B cell (primary cell): ENCODE results near the gene DTX3L. TPM values are rescaled to one million over a fixed set of nuclear protein-coding genes. Genes with fewer than 3 reads are reported as not detected.

Experiments
- ATAC-seq: fragments of 200-7000 bp; cut with Tn5 transposase; one replicate; pipeline ENCODE4 v1.10.0; 2021; ENCODE audit warnings: low read depth, mild to moderate bottlenecking, moderate number of reproducible peaks, moderate library complexity
- CTCF ChIA-PET: fragments of 350-600 bp; sonication (Branson Sonifier 250); formaldehyde crosslinking; loops from one replicate; lab custom pipeline; 2021; ENCODE audit warnings: antibody characterized with exemption, inconsistent platforms; lab: Charles Lee
- POLR2A ChIA-PET: fragments of 350-600 bp; sonication (Branson Sonifier 250); formaldehyde crosslinking; loops from one replicate; lab custom pipeline; 2021; ENCODE audit warnings: antibody characterized with exemption; lab: Charles Lee
- DNase-seq: peaks from one replicate; pipeline ENCODE4 v3.0.0; 2013
- H2AFZ ChIP-seq: 2 replicates; pipeline ENCODE4 v1.6.1; 2012; ENCODE audit warnings: mild to moderate bottlenecking, low read depth, low read length; ENCODE audit not compliant: insufficient read depth, poor library complexity, severe bottlenecking
- H3K27ac ChIP-seq, 2 donors: 1 replicate in 1 of 2; 2 replicates in 1 of 2; pipeline ENCODE4 v1.5.1; 2012 to 2013; ENCODE audit warnings: low read length in 2 of 2, mild to moderate bottlenecking in 2 of 2, moderate library complexity in 1 of 2
- H3K27me3 ChIP-seq, 4 experiments: fragments of 200-600 bp in 1 of 4; sonication (generic) in 1 of 4; replicated peaks in 1 of 4; 1 replicate in 2 of 4; 2 replicates in 2 of 4; pipeline versions ENCODE4 v1.6.1 to v1.7.0; 2013 to 2016; ENCODE audit warnings: low read length in 3 of 4, mild to moderate bottlenecking in 2 of 4, mixed read lengths in 1 of 4, moderate library complexity in 1 of 4; ENCODE audit not compliant: insufficient read depth in 4 of 4, control insufficient read depth in 3 of 4; ENCODE audit errors: control extremely low read depth in 1 of 4
- H3K36me3 ChIP-seq, 2 experiments: replicated peaks in 1 of 2; 1 replicate in 1 of 2; 2 replicates in 1 of 2; pipeline versions ENCODE4 v1.6.1 to v1.7.1; 2013; ENCODE audit warnings: low read length in 1 of 2; ENCODE audit not compliant: insufficient read depth in 2 of 2, control insufficient read depth in 1 of 2; ENCODE audit errors: control extremely low read depth in 1 of 2, extremely low read depth in 1 of 2
- H3K4me1 ChIP-seq, 2 donors: fragments of 200-600 bp in 1 of 2; sonication (generic) in 1 of 2; 1 replicate in 1 of 2; 2 replicates in 1 of 2; pipeline versions ENCODE4 v1.5.1 to v1.6.1; 2013 to 2017; ENCODE audit warnings: low read length in 2 of 2; ENCODE audit not compliant: control insufficient read depth in 2 of 2, insufficient read depth in 2 of 2
- H3K4me2 ChIP-seq: replicated peaks from 2 replicates; pipeline ENCODE3; 2012; ENCODE audit warnings: mild to moderate bottlenecking, low read depth, low read length; ENCODE audit not compliant: poor library complexity, severe bottlenecking
- H3K4me3 ChIP-seq, 5 experiments: fragments of 200-600 bp in 1 of 5; sonication (generic) in 1 of 5; 1 replicate in 3 of 5; 2 replicates in 2 of 5; pipeline versions ENCODE4 v1.5.1 to v1.7.0; 2011 to 2016; ENCODE audit warnings: low read length in 4 of 5, mild to moderate bottlenecking in 4 of 5, low read depth in 2 of 5, control low read depth in 1 of 5, moderate library complexity in 1 of 5; ENCODE audit not compliant: insufficient read depth in 1 of 5; ENCODE audit errors: control extremely low read depth in 1 of 5, extremely low read depth in 1 of 5
- H3K79me2 ChIP-seq: fragments of 200-600 bp; sonication (generic); one replicate; pipeline ENCODE4 v1.6.0; 2016; ENCODE audit warnings: low read length; ENCODE audit not compliant: control insufficient read depth, insufficient read depth
- H3K9ac ChIP-seq: fragments of 200-600 bp; sonication (generic); 2 replicates; pipeline ENCODE4 v1.6.1; 2017; ENCODE audit warnings: mild to moderate bottlenecking, low read length, moderate library complexity
- H3K9me3 ChIP-seq, 3 donors: one replicate each; pipeline versions ENCODE4 v1.6.1 to v1.7.1; 2013; ENCODE audit warnings: low read length in 2 of 3; ENCODE audit not compliant: control insufficient read depth in 2 of 3, insufficient read depth in 1 of 3; ENCODE audit errors: control extremely low read depth in 1 of 3
- H4K20me1 ChIP-seq: 2 replicates; pipeline ENCODE4 v1.6.0; 2012; ENCODE audit warnings: mild to moderate bottlenecking, low read length; ENCODE audit not compliant: insufficient read depth, control insufficient read depth, poor library complexity, severe bottlenecking
- H3K27ac Mint-ChIP-seq: one replicate; pipeline ENCODE4 v1.8.0; 2021; ENCODE audit warnings: mixed read lengths
- H3K27me3 Mint-ChIP-seq: one replicate; pipeline ENCODE4 v1.8.0; 2021; ENCODE audit warnings: mixed read lengths
- H3K4me1 Mint-ChIP-seq: one replicate; pipeline ENCODE4 v1.8.0; 2021; ENCODE audit warnings: mixed read lengths
- H3K4me3 Mint-ChIP-seq: one replicate; pipeline ENCODE4 v1.8.0; 2021; ENCODE audit warnings: mixed read lengths
- H3K9me3 Mint-ChIP-seq: one replicate; pipeline ENCODE4 v1.8.0; 2022; ENCODE audit warnings: mixed read lengths; ENCODE audit not compliant: insufficient read depth
- CTCF ChIP-seq: fragments of 200-600 bp; IDR thresholded peaks from one replicate; pipeline ENCODE4 v1.8.0; 2022; ENCODE audit warnings: antibody characterized with exemption, mild to moderate bottlenecking
- EZH2 ChIP-seq: IDR thresholded peaks from 2 replicates; pipeline ENCODE4 v1.6.1; 2012; ENCODE audit warnings: borderline replicate concordance, low read depth, mild to moderate bottlenecking, moderate library complexity, low read length; ENCODE audit not compliant: insufficient read depth, poor library complexity, severe bottlenecking
- WGBS: methylation state at CpG from one replicate; pipeline ENCODE4 v1.1.5; 2013; ENCODE audit warnings: missing lambda C conversion rate; ENCODE audit not compliant: insufficient coverage; 5-methylcytosine and 5-hydroxymethylcytosine counted together
- intact Hi-C: fragments of 100-400 bp; cut with micrococcal nuclease; formaldehyde crosslinking; loops from one replicate; pipeline ENCODE4 v1.10.0; 2022
- polyA plus RNA-seq: library from polyadenylated mRNA; depleted of rRNA; stranded (reverse); fragments of >200 nt; gene quantifications from 2 replicates; pipeline ENCODE4 v1.2.3, GENCODE V29; 2012
- total RNA-seq, 2 donors: library from RNA; stranded (reverse); fragments of 120-200 nt in 1 of 2; gene quantifications; 1 replicate in 1 of 2; 2 replicates in 1 of 2; pipeline versions ENCODE4 v1.2.3 to v1.2.4, GENCODE V29; 2013 to 2022

DTX3L gene
- total and polyA plus RNA-seq, 2 donors (not counting 1 experiment from before 2014, with no cell fraction given) = 8.1 to 41.1 TPM

- Mint-ChIP-seq H3K4me3 (peak overlapping the region; percentile 10), H3K27ac (peak overlapping the region; percentile 27), H3K9me3 (peaks cover 1% of the 10 kb centered on the region), H3K4me1 (peaks cover 63% of the 10 kb centered on the region), H3K27me3 (no peaks in the 10 kb centered on the region)
- Histone ChIP-seq H4K20me1 (no peaks in the 10 kb centered on the region), H3K27ac (peak overlapping the region in 1 of 2 donors; percentile 50), H3K79me2 (peaks cover 95% of the 10 kb centered on the region), H3K4me3 (no peak overlapping the region), H3K27me3 (no peaks in the 10 kb centered on the region), H2AFZ (no peak overlapping the region), H3K4me1 (peaks cover 12 to 30% of the 10 kb centered on the region in 2 donors), H3K9me3 (peaks cover 4 to 22% (median 12%) of the 10 kb centered on the region in 3 donors), H3K36me3 (peaks cover 2 to 33% of the 10 kb centered on the region in 2 experiments), H3K4me2 (no peak overlapping the region), H3K9ac (no peak overlapping the region)
- ATAC-seq (no peak), DNase-seq (no peak)
- CTCF ChIA-PET = interaction anchor here (0.6 kb wide), 1 partner anchor 33 kb away, joined by 3 read pairs; no protein-coding TSS in a partner anchor
- no CpG with 5 or more reads among the region's 2 CpGs for WGBS
- TF ChIP-seq EZH2 (no peak), CTCF (no peak)
- POLR2A ChIA-PET = interaction anchor here (0.5 to 0.7 kb wide), 3 partner anchors 16 to 114 kb away, joined by 3 to 4 read pairs (median 4); no protein-coding TSS in a partner anchor
- intact Hi-C loops = no loop called here
These were observed 17.5 kb downstream of the DTX3L start for GRCh38 chr3:122581622-122582021.

GRCh38 chr3:122582390-122582789 is 18.3 kb downstream of the DTX3L start:
- intact Hi-C loops = no loop called here
- peaks cover 4 to 22% (median 12%) of the 10 kb centered on the region in 3 donors for H3K9me3 ChIP-seq
- no peak overlapping the region for H3K4me3 Mint-ChIP-seq
- H4K20me1 ChIP-seq = no peaks in the 10 kb centered on the region
- peaks cover 62% of the 10 kb centered on the region for H3K4me1 Mint-ChIP-seq
- H3K27me3 Mint-ChIP-seq = no peaks in the 10 kb centered on the region
- peaks cover 3 to 33% of the 10 kb centered on the region in 2 experiments for H3K36me3 ChIP-seq
- no peak overlapping the region for H3K9ac ChIP-seq
- POLR2A ChIA-PET = interaction anchor here (0.6 to 0.7 kb wide), 2 partner anchors 17 to 113 kb away, joined by 4 to 7 read pairs; no protein-coding TSS in a partner anchor
- CTCF ChIA-PET = interaction anchor here (1.2 kb wide), 1 partner anchor 96 kb away, joined by 3 read pairs; no protein-coding TSS in a partner anchor
- peaks cover 1% of the 10 kb centered on the region for H3K9me3 Mint-ChIP-seq
- H2AFZ ChIP-seq = no peak overlapping the region
- H3K27ac Mint-ChIP-seq = peak overlapping the region; percentile 32
- H3K27me3 ChIP-seq = no peaks in the 10 kb centered on the region
- peaks cover 7 to 28% of the 10 kb centered on the region in 2 donors for H3K4me1 ChIP-seq
- no peak for ATAC-seq
- TF ChIP-seq EZH2 (no peak), CTCF (no peak)
- no peak overlapping the region for H3K4me2 ChIP-seq
- peak overlapping the region in 1 of 2 donors; percentile 50 for H3K27ac ChIP-seq
- H3K4me3 ChIP-seq = no peak overlapping the region
- peaks cover 97% of the 10 kb centered on the region for H3K79me2 ChIP-seq
- no CpG with 5 or more reads among the region's 1 CpG for WGBS
- DNase-seq = no peak
